Measurements from ENCODE around the gene PNPLA2.

The PNPLA2 gene

GRCh38 chr11:797296-798092 lies 21.2 kb upstream of the PNPLA2 start:
- peak; percentile 34 to 51 (median 42) for DNase-seq (ENCODE audit: low read depth in 3 of 3)

- peak; percentile 65 to 84 (median 74) for DNase-seq (ENCODE audit: low read depth in 3 of 3)
These were observed 20.5 kb upstream of the PNPLA2 start, which contains the start of gene SLC25A22 for GRCh38 chr11:798093-798713. Gene SLC25A22 (minus strand): TSS chr11:798281. CDS start chr11:795006, 3,275 bp downstream.

- no peak for DNase-seq (ENCODE audit: low read depth in 3 of 3)
These were observed 18.9 kb upstream of the PNPLA2 start for GRCh38 chr11:799641-800316.

GRCh38 chr11:800473-800872 lies 18.2 kb upstream of the PNPLA2 start:
- DNase-seq (ENCODE audit: low read depth in 3 of 3), result no peak

GRCh38 chr11:801097-801780 lies 17.5 kb upstream of the PNPLA2 start:
- DNase-seq (ENCODE audit: low read depth in 3 of 3), result no peak

- DNase-seq (ENCODE audit: low read depth in 3 of 3), result no peak
These were observed 16.6 kb upstream of the PNPLA2 start for GRCh38 chr11:802018-802617.

GRCh38 chr11:802693-803466 lies 15.8 kb upstream of the PNPLA2 start:
- no peak for DNase-seq (ENCODE audit: low read depth in 3 of 3)

GRCh38 chr11:803467-803742 lies 15.3 kb upstream of the PNPLA2 start:
- no peak for DNase-seq (ENCODE audit: low read depth in 3 of 3)

GRCh38 chr11:803770-804598 lies 14.7 kb upstream of the PNPLA2 start:
- DNase-seq (ENCODE audit: low read depth in 3 of 3), result no peak

GRCh38 chr11:804599-804964 lies 14.1 kb upstream of the PNPLA2 start:
- DNase-seq (ENCODE audit: low read depth in 3 of 3), result no peak

- no peak for DNase-seq (ENCODE audit: low read depth in 3 of 3)
These were observed 10.1 kb upstream of the PNPLA2 start for GRCh38 chr11:808427-809286.

- DNase-seq (ENCODE audit: low read depth in 3 of 3), result peak; percentile 93 to 97 (median 93)
These were observed 9.3 kb upstream of the PNPLA2 start, which contains the start of gene RPLP2 for GRCh38 chr11:809287-810039. Gene RPLP2 (plus strand): TSS chr11:809967. CDS start chr11:810235, 268 bp downstream.

- DNase-seq (ENCODE audit: low read depth in 3 of 3), result no peak
These were observed 8.6 kb upstream of the PNPLA2 start for GRCh38 chr11:810040-810567.

- no peak for DNase-seq (ENCODE audit: low read depth in 3 of 3)
These were observed 7.1 kb upstream of the PNPLA2 start for GRCh38 chr11:811446-812245.

- no peak for DNase-seq (ENCODE audit: low read depth in 3 of 3)
These were observed 6.3 kb upstream of the PNPLA2 start for GRCh38 chr11:812390-812789.

- DNase-seq (ENCODE audit: low read depth in 3 of 3), result no peak
These were observed 5.7 kb upstream of the PNPLA2 start for GRCh38 chr11:813072-813455.

- DNase-seq (ENCODE audit: low read depth in 3 of 3), result no peak
These were observed 5.1 kb upstream of the PNPLA2 start for GRCh38 chr11:813456-814096.
